ENCODE measurements around the gene PLCG1.

PLCG1 gene

DNA sequence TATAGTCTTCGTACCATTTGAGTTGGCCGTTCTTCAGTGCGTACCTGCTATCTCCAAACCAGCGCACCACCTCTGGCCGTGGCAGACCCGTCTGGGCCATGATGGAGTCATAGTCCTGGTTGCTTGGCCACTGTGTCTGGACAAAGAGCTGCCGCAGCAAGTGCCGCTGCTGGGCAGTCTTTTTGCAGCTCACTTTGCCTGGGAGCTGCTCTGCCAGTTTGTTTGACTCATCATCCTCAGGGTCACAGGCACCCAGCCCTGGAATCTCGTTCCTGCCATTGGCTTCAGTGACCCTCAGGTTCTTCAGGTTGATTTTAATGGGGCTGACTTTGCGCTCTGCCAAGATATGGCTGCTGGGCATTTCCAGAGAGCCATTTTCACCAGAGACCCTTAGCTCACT lies 65.1 kb downstream of the PLCG1 start:
- TF ChIP-seq, protein P1, sequence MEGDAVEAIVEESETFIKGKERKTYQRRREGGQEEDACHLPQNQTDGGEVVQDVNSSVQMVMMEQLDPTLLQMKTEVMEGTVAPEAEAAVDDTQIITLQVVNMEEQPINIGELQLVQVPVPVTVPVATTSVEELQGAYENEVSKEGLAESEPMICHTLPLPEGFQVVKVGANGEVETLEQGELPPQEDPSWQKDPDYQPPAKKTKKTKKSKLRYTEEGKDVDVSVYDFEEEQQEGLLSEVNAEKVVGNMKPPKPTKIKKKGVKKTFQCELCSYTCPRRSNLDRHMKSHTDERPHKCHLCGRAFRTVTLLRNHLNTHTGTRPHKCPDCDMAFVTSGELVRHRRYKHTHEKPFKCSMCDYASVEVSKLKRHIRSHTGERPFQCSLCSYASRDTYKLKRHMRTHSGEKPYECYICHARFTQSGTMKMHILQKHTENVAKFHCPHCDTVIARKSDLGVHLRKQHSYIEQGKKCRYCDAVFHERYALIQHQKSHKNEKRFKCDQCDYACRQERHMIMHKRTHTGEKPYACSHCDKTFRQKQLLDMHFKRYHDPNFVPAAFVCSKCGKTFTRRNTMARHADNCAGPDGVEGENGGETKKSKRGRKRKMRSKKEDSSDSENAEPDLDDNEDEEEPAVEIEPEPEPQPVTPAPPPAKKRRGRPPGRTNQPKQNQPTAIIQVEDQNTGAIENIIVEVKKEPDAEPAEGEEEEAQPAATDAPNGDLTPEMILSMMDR (IDR thresholded peaks at IDR 0.05; ENCODE audit: borderline replicate concordance, control extremely low read depth, extremely low read depth, insufficient read depth, missing control alignments), result no peak
- in situ Hi-C loops (cut with MboI; ENCODE audit: low sequenced_read_pairs, unreplicated experiment), result no loop called here
- no peak for DNase-seq (ENCODE audit: low spot score)

DNA sequence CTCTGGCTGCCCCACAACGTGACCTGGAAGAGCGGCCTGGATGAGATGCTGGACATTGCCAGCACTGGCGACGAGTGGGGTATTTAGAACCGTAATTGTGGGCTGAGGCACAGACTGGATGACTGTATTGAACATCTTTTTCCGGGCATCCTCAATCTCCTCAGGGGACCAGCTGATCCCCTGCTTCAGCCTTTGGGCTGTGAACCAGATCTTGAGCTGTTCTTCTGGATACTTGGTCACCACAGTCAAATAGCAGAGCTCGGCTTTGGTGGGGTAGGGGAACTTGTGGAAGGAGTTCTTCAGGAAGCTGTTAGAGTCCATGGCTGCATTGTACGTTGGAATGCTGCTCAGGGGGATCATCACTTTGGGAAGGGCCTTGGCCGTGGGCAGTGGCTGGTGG lies 66.3 kb downstream of the PLCG1 start:
- no peak for DNase-seq (ENCODE audit: low spot score)
- TF ChIP-seq, protein P1 (IDR thresholded peaks at IDR 0.05; ENCODE audit: borderline replicate concordance, control extremely low read depth, extremely low read depth, insufficient read depth, missing control alignments), result no peak
- in situ Hi-C loops (cut with MboI; ENCODE audit: low sequenced_read_pairs, unreplicated experiment), result no loop called here

DNA sequence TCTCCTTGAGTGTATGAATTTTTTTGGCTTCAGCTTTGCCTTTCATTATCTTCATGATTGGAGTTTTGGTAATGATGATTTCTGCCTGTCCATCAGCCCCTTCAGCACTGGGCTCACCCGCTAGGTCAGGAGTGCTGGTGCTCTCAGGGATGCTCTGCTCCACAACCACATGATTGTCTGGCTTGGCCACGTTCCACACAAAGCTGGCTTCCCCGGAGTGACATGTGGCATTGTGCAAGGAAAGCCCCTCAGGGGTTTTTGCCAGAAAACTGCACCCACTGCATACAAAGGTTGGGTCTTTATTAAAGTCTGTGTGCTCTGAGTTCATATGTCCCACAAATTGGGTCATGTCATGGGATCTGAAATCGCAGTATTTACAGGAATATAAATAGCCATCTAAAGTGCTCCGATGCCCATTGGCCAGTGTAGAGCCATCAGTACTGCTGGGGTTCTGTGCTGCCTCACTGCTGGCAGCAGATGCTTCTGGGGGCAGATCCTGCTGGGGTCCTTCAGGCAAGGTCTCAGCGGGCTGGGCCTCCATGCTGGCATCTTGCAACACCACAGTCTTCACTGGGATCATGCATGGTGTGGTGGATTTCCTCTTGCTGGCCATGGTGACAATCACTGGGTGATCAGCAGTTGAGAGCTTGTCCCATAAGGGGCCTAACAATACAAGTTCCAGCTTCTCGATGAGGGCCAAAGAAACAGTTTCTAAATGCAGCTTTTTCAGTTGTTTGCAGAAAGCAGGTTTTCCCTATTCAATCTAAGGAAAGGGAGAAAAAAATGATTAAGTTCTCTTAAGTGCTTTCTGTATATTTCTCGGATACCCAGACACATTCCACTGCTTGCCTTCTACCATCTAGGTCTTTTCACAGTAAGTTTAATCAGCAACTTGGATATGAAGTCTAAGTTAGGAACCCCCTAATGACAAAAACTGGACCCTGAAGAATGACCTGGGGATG lies 67.2 kb downstream of the PLCG1 start:
- in situ Hi-C loops (cut with MboI; ENCODE audit: low sequenced_read_pairs, unreplicated experiment), result no loop called here
- TF ChIP-seq, protein P1 (IDR thresholded peaks at IDR 0.05; ENCODE audit: borderline replicate concordance, control extremely low read depth, extremely low read depth, insufficient read depth, missing control alignments), result no peak

DNA sequence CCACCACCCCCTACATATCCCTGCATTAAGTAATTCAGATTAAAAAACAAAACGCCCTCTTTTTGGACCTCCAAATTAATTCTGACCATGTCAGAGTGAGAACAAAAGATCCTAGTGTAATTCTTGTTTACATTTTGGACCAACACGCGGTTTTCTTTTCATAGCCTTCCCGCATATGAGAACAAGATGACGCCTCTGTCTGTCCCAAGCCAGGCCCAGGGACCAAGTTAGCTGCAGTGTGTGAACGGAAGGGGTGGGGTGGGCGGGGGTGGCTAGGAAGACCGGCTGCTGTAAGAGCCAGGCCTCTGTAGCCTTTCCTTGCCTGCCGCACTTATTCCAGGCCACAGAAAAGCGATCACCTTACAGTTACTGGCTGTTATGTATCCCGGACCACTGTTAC lies 68.0 kb downstream of the PLCG1 start:
- TF ChIP-seq, protein P1 (IDR thresholded peaks at IDR 0.05; ENCODE audit: borderline replicate concordance, control extremely low read depth, extremely low read depth, insufficient read depth, missing control alignments), result no peak
- in situ Hi-C loops (cut with MboI; ENCODE audit: low sequenced_read_pairs, unreplicated experiment), result no loop called here
- no peak for DNase-seq (ENCODE audit: low spot score)

More for the DNA sequence above, 67.2 kb downstream of the PLCG1 start:
- DNase-seq (ENCODE audit: low spot score), result no peak

DNA sequence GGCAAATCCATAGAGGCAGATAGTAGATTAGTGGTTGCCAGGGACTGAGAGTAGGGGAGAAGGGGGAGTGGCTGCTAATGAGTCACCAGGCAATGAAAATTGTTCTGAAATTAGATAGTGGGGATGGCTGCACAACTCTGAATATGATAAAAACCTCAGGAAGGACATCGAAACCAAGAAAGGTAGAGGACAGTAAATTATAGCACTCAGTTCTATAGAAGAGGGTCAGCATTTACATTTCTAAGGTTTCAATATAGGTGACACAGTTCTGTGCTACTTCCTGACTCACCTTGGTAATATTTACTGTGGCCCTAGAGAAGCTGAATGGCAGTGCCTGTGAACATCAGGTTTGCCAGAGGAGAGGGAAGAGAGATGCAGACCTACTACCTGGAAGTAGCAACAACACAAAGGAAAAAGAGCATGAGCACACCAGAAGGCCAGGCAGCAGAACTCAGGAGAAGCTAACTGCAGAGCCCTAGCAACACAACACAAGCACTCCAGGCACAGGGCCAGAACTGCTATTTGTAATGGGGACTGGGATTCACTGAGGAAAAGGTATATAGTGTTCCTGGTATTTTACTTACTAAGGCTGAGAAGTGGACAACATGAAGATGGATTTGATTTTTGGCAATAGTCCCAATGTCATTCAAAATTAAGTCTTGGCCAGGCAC lies 75.9 kb downstream of the PLCG1 start:
- no peak for DNase-seq (ENCODE audit: low spot score)
- in situ Hi-C loops (cut with MboI; ENCODE audit: low sequenced_read_pairs, unreplicated experiment), result no loop called here
- TF ChIP-seq, protein P1 (IDR thresholded peaks at IDR 0.05; ENCODE audit: borderline replicate concordance, control extremely low read depth, extremely low read depth, insufficient read depth, missing control alignments), result no peak

DNA sequence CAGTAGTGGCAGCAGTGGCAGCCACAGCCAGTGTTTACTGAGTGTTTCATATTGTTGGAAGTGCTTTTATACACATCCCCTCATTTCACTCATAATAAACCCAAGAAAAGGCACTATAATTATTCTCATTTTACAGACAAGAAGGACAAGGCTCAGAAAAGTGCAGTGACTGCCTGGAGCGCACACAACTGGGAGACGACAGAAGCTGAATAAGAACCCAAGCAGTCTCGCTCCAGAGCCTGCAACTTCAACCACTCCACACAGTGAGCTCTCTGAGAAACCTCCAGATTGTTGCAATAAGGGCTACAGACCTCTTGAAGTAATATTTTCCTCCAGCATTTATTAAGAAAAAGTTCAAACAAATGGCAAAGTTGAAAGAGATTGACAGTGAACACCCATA lies 76.9 kb downstream of the PLCG1 start:
- DNase-seq (ENCODE audit: low spot score), result no peak
- in situ Hi-C loops (cut with MboI; ENCODE audit: low sequenced_read_pairs, unreplicated experiment), result no loop called here
- TF ChIP-seq, protein P1 (IDR thresholded peaks at IDR 0.05; ENCODE audit: borderline replicate concordance, control extremely low read depth, extremely low read depth, insufficient read depth, missing control alignments), result no peak
